ENCODE data around the gene UBXN7.
"Not testable (repeated sequence)": the region's sequence is repeated elsewhere in the genome, so short reads cannot be mapped to it uniquely, and the experiment has no call there.

Gene UBXN7

DNA sequence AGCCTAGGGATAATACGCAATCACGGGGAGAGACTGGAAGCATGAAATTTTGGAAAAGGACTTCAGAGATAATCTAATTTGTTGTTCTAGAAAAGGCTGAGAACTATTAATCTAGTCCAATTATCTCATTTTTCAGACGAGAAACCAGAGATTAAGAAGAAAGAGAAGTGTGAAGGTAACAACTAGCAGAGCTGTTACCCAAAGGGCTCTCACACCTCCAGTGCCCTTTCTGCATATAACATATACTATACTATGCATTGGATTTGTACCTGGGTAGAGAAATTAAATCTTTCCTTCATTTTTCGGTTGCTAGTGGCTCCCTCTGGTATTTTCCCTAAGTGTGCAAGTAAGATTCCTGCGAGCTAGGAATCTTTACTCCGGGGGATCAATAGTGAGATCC is 80.7 kb downstream of the UBXN7 start:
- DNase-seq: no peak

DNA sequence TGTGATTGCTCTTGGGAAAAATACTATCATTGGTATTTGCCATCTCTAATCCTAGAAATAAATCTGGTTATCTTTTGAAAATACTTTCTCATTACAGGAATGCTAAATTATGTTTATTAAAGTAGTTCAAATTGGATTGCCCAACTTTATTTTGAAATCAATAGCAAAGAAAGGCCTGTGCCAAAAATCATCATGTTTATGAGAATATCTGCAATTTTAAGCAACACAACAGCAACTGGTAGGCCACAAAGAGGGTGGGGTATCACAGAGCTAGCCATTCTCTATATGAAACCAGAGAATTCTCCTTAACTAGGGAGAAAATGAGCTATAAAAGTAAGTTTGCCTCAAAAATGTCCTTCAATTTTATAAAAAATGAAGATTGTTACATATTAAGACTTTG is 82.2 kb downstream of the UBXN7 start:
- no peak for DNase-seq

DNA sequence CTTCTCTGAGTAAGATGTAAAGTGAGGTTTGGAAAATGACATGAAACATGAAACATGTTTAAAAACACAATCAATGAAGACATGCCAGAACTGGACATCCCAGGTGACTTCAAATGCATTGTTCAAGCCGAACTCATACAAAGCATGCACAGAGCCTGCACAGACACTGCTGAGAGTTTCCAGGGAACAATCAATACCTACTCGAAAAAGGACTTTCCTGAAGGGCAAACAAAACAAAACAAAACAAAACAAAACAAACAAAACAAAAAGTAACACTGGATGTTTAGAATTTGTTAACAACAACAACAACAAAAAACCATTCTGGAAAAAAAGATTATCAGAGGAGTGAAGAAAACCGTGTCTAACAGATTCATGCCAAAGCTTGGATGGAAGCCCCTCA is 83.5 kb downstream of the UBXN7 start:
- DNase-seq: no peak

DNA sequence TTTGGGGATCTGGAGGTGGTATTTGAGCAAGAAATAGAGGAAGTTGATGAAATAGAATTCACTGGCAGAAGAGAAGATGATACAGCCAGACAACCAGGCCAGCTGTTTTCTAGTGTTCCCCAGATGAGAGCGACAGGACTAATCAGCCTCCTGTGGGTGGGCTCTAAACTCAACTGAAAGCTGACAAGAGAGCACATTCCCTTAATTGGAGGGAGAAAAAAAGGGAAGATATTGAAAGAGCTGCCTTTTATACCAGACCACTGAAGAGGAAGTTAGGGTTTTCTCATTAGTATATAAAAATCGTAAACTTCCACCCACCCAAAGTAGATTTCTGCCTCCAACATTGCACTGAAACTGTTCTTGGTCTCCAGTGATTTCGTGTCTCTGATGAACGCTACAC is 87.6 kb downstream of the UBXN7 start:
- no peak for DNase-seq

DNA sequence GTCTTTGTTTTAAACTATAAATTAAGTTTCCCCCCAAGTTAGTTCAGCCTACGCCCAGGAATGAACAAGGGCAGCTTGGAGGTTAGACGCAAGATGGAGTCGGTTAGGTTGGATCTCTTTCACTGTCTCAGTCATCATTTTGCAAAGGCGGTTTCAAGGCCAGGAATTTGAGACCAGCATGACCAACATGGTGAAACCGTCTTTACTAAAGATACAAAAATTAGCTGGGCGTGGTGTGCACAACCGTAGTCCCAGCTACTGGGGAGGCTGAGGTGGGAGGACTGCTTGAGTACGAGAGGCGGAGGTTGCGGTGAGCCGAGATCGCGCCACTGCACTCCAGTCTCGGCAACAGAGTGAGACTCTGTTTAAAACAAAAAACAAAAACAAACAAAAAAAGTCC is 88.3 kb downstream of the UBXN7 start:
- not testable (repeated sequence) for DNase-seq

DNA sequence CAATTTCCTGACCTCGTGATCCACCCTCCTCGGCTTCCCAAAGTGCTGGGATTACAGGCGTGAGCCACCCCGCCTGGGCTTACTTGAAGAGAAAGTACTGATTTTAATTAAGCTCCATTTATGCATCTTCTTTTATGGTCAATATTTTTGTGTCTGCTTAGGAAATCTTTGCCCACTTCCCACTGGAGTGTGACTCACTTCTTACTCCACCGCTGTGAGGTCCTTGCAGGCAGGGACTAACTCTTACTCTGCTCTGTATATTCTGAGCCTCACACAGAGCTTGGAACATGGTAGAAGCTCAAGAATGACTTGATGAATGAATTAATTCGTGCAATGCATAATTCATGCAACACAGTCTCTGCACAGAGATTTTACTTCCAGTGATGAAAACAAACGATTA is 91.1 kb downstream of the UBXN7 start:
- DNase-seq: no peak

DNA sequence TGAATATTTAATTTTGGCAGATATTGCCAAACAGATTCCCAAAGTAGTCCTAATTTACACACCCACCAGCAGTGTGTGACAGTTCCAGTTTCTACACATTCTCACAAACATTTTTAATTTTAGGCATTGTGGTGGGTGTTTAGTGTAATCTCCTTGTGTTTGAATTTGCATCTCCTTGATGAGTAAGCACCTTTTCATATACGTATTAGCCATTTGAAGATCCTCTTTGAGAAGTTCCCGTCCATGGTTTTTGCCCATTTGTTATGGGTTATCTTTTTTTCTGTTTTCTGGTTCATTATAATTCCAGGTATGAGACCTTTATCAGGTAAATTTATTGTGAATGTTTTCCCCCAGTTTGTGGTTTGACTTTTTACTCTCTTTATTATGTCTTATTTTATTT is 91.8 kb downstream of the UBXN7 start:
- no peak for DNase-seq

DNA sequence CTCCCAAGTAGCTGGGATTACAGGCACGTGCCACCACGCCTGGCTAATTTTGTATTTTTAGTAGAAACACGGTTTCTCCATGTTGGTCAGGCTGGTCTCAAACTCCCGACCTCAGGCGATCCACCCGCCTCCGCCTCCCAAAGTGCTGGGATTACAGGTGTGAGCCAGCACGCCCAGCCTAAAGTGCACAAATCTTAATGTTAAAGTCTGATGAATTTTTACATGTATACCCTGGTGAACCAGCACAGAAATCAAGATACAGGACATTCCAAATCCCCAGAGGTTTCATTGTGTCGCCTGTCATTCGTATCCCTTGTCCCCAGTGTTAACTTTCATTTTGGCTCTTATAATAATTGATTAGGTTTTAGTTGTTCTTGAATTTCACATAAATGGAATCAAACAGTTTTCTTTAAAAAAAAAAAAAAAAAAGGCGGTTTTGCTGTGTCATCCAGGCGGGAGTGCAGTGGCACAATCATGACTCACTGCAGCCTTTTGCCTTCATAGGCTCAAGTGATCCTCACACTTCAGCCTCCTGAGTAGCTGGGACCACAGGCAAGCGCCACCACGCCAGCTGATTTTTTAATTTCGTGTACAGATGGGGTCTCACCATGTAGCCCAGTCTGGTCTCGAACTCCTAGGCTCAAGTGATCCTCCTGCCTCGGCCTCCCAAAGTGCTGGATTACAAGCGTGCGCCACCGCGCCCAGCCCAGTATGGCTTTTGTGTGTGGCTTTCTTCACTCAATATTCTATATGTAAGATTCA is 92.6 kb downstream of the UBXN7 start:
- DNase-seq: no peak

DNA sequence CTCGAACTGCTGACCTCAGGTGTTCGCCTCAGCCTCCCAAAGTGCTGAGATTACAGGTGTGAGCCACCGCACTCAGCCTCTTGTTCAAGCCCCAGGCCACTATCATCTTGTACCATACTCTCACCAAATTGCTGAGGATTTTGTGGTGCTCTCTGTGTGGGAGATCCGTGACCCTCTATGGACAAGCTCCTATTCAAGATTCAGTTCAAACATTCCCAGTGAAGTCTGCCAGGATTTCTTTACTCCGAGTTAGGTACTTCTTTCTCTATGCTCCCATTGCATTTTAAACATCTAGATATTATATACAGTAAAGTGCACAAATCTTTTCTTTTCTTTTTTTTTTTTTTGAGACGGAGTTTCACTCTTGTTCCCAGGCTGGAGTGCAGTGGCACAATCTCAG is 93.2 kb downstream of the UBXN7 start:
- DNase-seq: no peak

DNA sequence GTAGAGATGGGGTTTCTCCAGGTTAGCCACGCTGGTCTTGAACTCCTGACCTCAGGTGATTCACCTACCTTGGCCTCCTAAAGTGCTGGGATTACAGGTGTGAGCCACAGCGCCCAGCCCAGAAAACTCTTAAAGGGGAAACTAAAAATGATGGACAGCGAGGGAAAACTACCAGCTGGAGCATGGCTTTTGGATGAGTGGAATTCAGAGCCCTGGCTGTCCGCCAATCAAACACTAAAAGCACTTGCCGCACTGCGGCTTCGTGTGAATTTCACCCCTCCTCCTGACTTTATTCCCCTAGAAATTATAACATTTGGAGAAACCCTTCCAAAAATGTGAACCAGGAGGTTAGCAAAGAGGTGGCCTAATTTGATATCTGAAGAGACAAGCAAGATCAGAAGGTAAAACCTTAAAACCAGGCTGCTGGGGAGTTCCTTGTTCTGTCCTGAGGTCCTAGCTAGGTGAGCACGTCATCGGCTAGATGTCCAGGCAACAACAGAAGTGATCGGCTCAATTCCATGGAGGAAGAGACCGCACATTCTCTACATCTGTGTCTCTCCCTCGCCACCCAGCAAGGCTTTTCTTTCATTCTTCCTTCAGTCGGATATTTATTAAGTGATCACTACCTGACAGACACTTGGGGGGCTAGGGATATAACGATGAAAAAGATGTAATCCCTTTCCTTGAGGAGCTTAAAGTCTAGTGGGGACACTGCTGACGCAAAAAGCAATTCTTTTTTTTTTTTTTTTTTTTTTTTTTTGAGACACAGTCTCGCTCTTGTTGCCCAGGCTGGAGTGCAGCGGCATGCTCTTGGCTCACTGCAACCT is 95.7 kb downstream of the UBXN7 start:
- peak; percentile 27 for DNase-seq

DNA sequence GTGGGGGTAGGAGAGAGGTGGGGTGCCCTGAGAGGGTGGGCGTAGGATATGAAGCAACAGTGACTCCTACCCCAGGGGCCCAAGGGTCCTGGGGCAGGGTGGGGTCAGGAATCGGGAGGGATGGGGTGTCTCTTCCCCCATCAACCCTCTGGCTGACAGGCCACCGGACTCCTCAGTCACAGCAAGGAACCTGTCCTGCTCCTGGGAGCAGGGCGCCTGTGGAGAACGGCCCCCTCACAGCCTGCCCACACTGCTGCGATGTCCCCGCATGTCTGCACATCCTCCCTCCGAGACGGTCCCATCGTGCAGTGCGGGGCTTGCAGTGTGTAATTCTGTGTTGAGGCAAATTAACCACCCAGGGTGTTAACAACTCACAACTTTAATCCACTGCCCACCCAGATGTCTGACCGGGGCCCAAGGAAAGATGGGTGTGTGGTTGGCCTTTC is 96.7 kb downstream of the UBXN7 start:
- DNase-seq: no peak

DNA sequence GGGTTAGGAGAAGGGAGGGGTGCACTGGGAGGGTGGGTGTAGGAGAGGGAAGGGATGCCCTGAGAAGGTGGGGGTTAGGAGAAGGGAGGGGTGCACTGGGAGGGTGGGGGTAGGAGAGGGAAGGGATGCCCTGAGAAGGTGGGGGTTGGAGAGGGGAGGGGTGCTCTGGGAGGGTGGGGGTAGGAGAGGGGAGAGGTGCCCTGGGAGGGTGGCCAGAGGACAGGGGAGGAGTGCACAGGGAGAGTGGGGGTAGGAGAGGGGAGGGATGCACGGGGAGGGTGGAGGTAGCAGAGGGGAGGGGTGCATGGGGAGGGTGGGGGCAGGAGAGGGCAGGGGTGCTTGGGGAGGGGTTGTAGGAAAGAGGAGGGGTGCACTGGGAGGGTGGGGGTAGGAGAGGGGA is 97.2 kb downstream of the UBXN7 start:
- DNase-seq: no peak

DNA sequence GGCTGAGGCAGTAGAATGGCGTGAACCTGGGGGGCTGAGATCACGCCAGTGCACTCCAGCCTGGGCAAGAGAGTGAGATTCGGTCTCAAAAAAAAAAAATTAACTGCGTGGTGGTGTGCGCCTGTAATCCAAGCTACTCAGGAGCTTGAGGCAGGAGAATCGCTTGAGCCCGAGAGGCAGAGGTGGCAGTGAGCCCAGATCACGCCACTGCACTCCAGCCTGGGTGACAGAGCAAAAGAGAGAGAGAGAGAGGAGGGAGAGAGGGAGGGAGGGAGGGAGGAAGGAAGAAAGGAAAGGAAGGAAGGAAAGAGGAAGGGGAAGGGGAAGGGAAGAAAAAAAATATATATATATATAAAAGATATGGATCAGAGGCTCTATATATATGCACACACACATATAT is 100.1 kb downstream of the UBXN7 start:
- DNase-seq: no peak

DNA sequence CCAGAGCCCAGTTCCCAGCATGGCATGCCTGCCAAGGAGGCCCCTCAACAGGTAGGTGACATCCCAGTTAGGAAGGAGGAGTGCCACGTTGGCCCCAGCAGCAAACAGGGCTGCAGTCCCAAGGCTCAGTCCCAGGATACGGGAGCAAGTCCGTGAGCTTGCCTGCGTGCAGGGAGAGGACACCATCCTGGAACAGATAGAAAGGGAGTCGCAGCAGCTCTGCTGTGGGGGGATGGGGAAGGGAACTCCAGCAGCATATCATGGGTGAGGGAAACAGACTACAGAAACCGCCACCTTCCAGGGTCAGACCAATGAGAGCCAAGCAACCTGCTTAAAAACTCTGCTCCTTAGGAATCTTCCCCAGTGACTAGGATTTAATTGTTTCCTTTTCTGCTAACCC is 104.8 kb downstream of the UBXN7 start:
- DNase-seq: no peak

DNA sequence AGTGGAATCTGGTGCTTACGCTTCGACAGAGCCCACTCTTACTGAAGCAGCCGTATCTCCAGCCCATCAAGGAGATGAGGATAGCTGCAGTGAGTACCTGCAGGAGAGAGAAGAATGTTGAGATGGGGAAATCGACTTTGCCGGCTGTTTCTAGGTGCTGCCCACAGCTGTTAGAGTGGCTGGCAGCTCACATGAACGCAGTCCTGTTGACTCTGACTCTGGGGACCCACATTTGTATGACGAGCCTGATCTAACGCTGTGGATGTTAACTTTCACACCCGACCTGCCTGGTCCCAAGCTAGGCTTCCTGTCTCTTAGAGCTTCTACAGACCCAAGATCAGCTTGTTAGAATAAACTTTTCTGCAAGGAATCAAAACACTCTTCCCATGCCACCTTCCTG is 105.3 kb downstream of the UBXN7 start:
- DNase-seq: no peak

DNA sequence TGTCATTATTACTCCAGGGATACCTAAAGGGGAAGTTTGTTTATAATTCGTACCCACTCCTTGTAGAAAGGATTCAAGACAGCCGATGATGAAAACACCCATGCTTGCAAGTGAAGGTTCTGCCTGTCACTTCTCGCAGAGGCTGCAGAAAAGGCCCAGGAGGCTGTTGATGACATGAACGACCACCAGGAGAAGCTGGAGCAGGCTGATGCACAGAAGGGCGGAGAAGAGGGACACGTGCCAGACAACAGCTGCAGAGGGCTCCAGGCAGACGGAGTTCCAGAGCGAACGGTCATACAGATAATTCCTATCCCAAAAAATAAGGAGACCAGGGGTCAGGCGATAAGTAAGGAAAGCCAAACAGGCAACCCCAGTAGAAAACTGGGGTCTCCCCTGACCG is 108.5 kb downstream of the UBXN7 start:
- peak; percentile 30 for DNase-seq

DNA sequence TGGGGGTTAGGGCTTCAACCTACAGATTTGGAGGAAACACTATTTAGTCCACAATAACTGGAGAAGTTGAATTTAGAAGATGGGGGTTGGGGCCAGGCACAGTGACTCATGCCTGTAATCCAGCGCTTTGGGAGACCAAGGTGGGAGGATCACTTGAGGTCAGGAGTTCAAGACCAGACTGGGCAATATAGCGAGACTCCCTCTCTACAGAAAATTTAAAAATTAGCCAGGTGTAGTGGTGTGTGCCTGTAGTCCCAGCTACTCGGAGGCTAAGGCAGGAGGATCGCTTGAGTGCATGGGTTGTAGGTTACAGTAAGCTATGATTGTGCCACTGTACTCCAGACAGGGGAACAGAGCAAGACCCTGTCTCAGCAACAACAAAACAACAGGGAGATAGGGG is 109.2 kb downstream of the UBXN7 start:
- DNase-seq: no peak

DNA sequence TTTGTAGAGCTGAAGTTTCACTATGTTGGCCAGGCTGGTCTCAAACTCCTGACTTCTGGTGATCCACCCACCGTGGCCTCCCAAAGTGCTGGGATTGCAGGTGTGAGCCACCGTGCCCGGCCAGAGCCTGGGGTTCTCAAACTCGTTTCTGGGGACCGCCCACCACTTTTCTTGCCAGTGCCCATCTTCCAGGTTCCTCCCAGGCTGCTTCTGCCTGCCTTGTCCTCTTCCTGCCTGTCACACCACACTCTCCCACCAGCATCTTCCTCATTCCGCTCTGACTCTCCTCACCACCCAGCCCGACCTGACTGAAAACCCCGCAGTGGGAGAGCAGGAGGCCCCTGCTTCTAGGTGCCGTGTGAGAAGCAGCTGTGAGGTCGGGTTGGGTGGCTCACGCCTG is 111.1 kb downstream of the UBXN7 start:
- no peak for DNase-seq

DNA sequence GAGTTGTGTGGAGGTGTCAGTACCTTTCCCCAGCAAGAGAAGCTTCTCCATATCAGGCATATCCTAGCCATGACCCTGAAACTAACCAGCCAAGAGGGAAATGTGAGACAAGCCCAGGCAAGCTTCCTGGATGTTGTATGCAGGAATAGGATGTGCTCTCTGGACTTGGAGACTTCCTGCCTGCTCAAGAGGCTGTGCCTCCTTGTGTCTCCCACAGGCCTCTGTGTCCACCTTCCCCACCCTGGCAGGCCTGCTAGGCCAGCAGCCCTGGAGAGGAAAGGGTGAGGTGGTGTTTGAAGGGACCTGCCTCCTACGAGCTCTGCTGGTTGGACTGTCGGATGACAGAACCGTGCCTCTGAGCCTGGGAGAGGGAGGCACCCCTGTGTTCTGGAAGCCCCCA is 112.1 kb downstream of the UBXN7 start:
- no peak for DNase-seq

DNA sequence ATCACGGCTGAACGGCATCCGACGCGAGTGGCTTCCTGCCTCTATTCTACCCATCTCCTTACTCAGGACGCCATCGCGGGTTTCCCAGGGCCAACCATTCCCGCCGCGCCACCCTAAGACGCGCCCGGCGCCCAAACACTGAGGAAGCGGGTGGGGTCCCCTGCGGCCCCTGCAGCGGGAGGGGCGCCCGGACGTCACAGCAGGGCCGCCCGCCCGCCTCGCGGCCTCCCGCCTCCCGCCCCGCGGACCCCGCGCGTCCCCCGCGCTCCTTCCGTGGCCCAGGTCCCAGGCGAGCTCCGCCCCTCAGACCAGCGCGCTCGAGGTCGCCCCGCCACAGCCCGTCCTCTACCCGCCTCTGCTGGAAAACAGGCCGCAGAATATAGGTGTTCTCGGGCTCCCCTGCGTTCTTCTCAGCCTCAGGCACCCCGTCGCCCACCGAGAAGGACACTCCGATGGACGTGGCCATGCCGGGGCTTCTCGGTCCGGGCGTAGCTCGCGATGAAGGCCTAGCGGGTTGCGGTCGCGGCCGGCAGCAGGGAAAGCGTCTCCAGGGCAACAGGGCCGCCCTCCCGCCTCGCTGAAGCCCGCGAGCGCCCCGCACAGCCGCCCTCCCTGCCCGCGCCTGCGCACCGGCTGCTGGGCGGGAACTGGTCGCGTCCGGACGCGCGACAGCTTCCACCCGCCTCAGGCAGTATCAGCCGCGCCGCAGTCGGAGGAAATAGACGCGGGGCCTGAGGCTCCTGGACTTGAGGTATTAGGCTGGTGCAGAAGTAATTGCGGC is 114.3 kb downstream of the UBXN7 start, which contains the start of gene DYNLT2B:
Gene DYNLT2B, minus strand, starts transcription at position 554 of the 781 bp plus-strand sequence. Its CDS starts 88 bp downstream, at position 466.
- peak; percentile 95 for DNase-seq

DNA sequence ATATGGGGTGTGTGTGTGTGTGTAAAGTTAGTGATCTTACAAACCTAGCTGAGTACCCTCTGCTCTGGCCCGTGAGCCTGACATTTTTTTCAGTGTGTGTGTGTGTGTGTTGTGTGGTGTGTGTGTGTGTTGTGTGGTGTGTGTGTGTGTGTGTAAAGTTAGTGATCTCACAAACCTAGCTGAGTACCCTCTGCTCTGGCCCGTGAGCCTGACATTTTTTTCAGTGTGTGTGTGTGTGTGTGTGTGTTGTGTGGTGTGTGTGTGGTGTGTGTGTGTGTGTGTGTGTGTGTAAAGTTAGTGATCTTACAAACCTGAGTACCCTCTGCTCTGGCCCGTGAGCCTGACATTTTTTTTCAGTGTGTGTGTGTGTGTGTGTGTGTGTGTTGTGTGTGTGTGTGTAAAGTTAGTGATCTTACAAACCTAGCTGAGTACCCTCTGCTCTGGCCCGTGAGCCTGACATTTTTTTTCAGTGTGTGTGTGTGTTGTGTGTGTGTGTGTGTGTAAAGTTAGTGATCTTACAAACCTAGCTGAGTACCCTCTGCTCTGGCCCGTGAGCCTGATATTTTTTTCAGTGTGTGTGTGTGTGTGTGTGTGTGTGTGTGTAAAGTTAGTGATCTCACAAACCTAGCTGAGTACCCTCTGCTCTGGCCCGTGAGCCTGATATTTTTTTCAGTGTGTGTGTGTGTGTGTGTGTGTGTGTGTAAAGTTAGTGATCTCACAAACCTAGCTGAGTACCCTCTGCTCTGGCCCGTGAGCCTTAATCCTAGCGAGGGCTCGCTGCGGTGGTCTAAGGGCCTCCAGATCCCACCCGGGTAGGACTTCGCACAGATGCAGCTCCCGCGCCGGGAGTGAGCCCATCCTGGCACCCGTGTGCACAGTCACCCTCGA is 115.2 kb downstream of the UBXN7 start:
- not testable (repeated sequence) for DNase-seq

DNA sequence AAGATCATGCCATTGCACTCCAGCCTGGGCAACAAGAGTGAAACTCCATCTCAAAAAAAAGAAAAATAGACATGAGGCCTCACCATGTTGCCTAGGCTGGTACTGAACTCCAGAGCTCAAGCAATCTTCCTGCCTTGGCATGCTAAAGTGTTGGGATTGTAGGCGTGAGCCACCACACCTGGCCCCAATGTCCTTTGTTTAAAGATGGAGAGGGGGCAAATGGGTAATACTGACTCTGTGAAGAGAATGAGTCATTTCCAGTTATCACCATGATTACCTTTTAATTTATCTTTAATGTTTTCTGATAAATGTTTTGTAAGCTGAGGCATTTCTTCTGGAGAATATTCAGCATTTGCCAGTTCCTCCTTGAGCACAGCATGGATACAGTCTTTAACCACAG is 116.4 kb downstream of the UBXN7 start:
- no peak for DNase-seq
